ENCODE data around the gene MYO1D. TPM values are rescaled to one million over a fixed set of nuclear protein-coding genes. Genes with fewer than 3 reads are reported as not detected.

Gene MYO1D
- total RNA-seq, 2 experiments from 2014 or later = 2.2 to 2.3 TPM

DNA sequence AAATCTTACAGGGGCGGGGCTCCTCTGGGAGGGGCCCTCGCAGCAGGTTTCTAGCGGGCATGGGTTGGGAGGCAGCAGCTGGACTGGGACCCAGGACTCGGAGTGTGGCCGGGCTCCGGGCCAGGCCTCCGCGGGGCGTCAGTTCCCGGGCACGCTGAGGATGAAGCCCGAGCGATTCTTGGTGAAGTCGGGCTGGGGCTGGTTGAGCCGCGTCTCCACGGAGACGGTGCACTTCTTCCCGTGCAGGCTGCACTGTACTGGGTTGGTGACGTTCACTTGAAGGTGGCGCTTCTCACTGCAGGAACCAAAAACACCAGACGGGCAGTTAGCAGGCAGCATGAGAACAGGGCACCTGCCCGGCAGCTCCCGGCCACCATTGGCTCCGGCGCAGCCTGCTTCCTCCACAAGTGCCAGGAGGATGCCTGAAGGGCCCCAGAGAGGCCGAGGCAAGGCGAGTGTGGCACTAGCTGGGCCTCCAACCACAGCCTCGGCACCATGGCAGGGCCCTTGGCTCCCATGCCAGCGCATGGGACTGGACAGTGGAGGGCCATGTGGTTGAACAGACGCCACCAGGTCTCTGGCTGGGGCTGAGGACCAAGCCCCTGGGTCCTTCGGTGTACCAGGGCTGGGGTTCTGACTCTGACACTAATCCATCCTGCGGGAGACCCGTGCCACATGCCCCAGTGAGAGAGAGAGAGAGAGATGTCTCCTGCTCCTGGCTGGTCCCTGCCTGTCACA lies 382.1 kb downstream of the MYO1D start:
- Mint-ChIP-seq H3K4me3 (no peak overlapping the region), H3K36me3 (ENCODE audit: low read depth) (peaks cover 5% of the 10 kb centered on the region), H3K27ac (no peak overlapping the region), H3K9me3 (ENCODE audit: insufficient read depth) (no peaks in the 10 kb centered on the region), H3K4me1 (ENCODE audit: low read depth) (peaks cover 49% of the 10 kb centered on the region), H3K27me3 (ENCODE audit: low read depth) (no peaks in the 10 kb centered on the region)
- DNase-seq (no peak), ATAC-seq (no peak)
- ChIA-PET POLR2A (interaction anchor here (0.6 to 1.1 kb wide), 2 partner anchors 8 to 20 kb away, joined by 3 to 4 read pairs; no protein-coding TSS in a partner anchor), CTCF (interaction anchor here (1.0 to 2.1 kb wide), 3 partner anchors 29 to 114 kb away, joined by 4 to 8 read pairs (median 6); no protein-coding TSS in a partner anchor)

DNA sequence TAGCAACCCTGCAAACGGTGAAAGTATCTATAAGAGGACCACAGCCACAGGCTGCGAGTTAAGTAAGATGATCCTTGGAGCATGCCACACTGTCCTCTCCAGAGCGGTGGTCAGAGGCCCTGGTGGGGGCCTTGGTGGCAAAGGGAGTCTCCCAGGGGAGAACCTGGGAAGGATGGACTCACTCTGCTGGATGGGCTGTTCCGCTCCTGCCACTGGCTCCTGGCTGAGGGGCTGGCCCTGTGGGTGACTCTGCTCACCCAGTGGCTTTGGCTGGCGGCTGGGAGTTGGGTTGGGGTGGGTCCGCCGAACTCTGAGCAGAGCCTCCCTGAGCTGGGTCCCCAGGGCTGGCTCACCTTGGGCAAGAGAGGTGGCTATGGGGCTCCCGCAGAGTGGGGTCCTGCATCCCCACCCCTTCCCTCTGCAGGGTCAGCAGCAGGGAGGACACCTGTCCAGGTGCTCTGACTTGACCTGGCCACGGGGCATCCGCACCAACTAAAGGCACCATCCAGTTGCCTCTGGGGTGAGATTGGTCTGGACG lies 382.9 kb downstream of the MYO1D start:
- CTCF ChIA-PET = interaction anchor here (1.0 kb wide), 1 partner anchor 32 kb away, joined by 3 read pairs; no protein-coding TSS in a partner anchor
- ATAC-seq = no peak

DNA sequence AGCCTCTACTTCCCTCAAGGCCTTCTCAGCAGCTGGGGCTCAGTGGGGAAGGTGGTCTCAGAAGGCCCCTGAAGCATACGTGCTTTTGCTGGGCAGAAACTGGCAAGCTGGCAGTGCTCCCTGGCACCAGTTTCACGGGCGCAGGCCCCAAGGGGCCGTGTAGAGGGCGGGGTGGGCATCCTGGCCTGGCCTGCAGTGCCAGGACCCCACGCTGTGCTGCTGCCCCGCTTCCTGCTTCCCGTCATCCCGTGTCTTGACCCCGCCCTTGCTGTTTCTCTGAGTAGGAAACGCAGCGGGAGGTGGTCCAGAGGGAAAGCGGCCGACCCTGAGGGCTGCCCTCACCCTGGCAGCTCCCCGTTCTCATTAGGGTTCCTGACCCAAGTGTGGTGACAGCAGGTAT lies 383.4 kb downstream of the MYO1D start:
- H3K27me3 Mint-ChIP-seq (ENCODE audit: low read depth) = no peaks in the 10 kb centered on the region
- H3K36me3 Mint-ChIP-seq (ENCODE audit: low read depth) = peaks cover 17% of the 10 kb centered on the region
- ChIA-PET CTCF (interaction anchor here (1.0 kb wide), 1 partner anchor 32 kb away, joined by 3 read pairs; no protein-coding TSS in a partner anchor), POLR2A (no interaction called here)
- H3K4me3 Mint-ChIP-seq = no peak overlapping the region
- DNase-seq (no peak), ATAC-seq (no peak)
- H3K4me1 Mint-ChIP-seq (ENCODE audit: low read depth) = peaks cover 61% of the 10 kb centered on the region
- H3K27ac Mint-ChIP-seq = no peak overlapping the region
- no peaks in the 10 kb centered on the region for H3K9me3 Mint-ChIP-seq (ENCODE audit: insufficient read depth)

More for the DNA sequence above, 382.9 kb downstream of the MYO1D start:
- POLR2A ChIA-PET = no interaction called here
- Mint-ChIP-seq H3K27me3 (ENCODE audit: low read depth) (no peaks in the 10 kb centered on the region), H3K27ac (no peak overlapping the region), H3K9me3 (ENCODE audit: insufficient read depth) (no peaks in the 10 kb centered on the region), H3K4me1 (ENCODE audit: low read depth) (peaks cover 56% of the 10 kb centered on the region), H3K36me3 (ENCODE audit: low read depth) (peaks cover 13% of the 10 kb centered on the region), H3K4me3 (no peak overlapping the region)
- no peak for DNase-seq

DNA sequence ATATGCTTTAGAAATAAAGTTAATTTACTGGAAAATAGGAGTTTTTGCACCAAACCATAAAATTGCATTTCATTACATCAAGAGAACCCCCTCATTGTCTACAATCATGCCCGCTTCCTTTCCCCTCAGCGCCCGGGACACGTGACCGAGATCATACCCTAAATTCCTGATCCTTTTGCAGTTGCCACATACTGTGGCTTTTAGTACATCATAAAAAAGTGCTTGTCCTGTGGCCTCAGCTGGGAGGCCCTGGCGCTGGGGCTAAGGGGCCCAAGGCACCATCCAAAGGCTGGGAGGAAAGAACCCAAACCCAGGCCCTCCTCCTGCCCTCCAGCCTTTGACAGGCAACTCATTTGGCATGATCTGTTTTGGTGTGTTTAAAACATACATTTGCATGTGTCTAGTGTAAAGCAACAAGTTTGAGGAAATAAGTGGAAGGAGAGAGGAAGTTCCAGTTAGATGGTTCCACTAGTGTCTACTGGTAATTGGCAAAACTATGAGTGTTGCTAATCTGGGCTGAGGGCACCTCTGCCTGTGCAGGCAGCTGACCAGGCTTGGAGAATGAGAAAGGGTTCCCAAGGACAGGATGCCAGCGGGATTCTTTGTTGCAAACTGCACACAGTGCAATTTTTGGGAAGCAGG lies 384.2 kb downstream of the MYO1D start:
- peaks cover 24% of the 10 kb centered on the region for H3K36me3 Mint-ChIP-seq (ENCODE audit: low read depth)
- H3K27me3 Mint-ChIP-seq (ENCODE audit: low read depth) = no peaks in the 10 kb centered on the region
- H3K4me1 Mint-ChIP-seq (ENCODE audit: low read depth) = peaks cover 69% of the 10 kb centered on the region
- POLR2A ChIA-PET = no interaction called here
- no peaks in the 10 kb centered on the region for H3K9me3 Mint-ChIP-seq (ENCODE audit: insufficient read depth)
- DNase-seq (no peak), ATAC-seq (no peak)
- H3K4me3 Mint-ChIP-seq = no peak overlapping the region
- CTCF ChIA-PET = interaction anchor here (0.7 to 2.5 kb wide), 6 partner anchors 8 to 49 kb away, joined by 3 to 24 read pairs (median 4); partner anchors contain the start of gene PSMD11
- H3K27ac Mint-ChIP-seq = peak overlapping the region; percentile 48

DNA sequence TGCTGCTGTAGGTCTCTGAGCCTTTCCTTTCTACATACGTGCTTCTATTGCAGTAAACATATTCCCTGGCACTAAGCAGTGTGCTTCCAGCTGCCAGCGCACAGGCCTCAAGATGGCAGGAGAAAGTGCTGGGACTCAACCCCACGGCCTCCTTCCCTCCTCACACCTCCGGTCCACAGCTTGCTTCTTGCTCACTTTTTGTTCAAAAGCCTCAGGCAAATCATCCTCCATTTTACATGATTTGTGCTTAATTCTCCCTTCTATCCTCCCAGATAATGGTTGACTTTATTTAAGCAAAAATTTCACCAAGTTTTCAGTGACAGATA lies 384.7 kb downstream of the MYO1D start:
- DNase-seq = no peak
- no peaks in the 10 kb centered on the region for H3K27me3 Mint-ChIP-seq (ENCODE audit: low read depth)
- H3K27ac Mint-ChIP-seq = peak overlapping the region; percentile 86
- ChIA-PET POLR2A (interaction anchor here (0.8 to 1.9 kb wide), 2 partner anchors 11 to 27 kb away, joined by 4 read pairs; no protein-coding TSS in a partner anchor), CTCF (interaction anchor here (0.7 to 2.5 kb wide), 8 partner anchors 8 to 48 kb away, joined by 3 to 24 read pairs (median 6); partner anchors contain the start of gene PSMD11)
- no peak overlapping the region for H3K4me3 Mint-ChIP-seq
- H3K36me3 Mint-ChIP-seq (ENCODE audit: low read depth) = peaks cover 27% of the 10 kb centered on the region
- H3K4me1 Mint-ChIP-seq (ENCODE audit: low read depth) = peaks cover 72% of the 10 kb centered on the region
- ATAC-seq = peak; percentile 7
- H3K9me3 Mint-ChIP-seq (ENCODE audit: insufficient read depth) = no peaks in the 10 kb centered on the region

DNA sequence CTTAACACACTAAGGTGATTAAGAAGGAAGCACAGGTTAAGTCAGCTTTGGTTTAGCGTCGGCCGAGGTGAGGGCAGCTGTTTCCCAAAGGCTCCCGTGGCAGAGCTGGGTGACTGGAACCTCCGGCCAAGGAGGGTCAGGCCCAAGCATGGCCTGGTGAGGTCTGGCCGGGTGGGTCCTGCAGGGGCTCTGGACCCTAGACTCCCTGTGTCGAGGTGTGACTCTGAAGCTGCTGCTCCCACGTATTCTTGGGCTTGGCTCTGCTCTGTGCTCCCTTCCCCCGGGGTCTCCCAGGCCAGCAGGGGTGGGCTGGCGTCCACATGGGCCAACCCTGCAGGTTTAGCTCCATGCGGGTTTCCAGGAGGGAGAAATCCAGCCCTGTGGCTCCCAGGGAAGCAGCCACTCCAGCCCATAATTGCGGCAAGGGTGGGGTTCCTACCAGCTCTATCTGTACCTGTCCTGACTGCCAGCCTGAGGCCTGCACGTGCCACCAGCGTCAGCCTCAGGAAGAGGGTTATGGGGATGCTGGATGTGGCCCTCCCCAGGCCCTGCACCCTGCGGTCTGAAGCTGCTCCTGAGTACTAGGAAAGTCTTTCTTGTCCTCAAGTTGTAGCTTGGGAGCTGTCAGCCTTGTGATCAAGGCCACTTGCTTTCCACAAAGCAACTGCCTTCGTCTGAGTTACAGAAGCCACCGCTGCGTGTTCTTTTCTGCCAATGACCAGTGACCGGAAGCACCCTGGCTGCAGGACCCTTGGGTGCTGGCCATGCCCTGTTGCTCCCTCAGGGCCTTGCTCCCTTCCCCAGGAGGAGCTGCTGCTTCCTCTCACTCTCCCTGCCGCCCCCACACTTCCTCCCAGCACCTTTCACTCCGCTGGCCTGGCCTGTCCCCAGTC lies 385.3 kb downstream of the MYO1D start:
- Mint-ChIP-seq H3K4me1 (ENCODE audit: low read depth) (peaks cover 72% of the 10 kb centered on the region), H3K27ac (peak overlapping the region; percentile 86), H3K9me3 (ENCODE audit: insufficient read depth) (no peaks in the 10 kb centered on the region), H3K36me3 (ENCODE audit: low read depth) (peaks cover 27% of the 10 kb centered on the region), H3K4me3 (no peak overlapping the region), H3K27me3 (ENCODE audit: low read depth) (no peaks in the 10 kb centered on the region)
- ATAC-seq (no peak), DNase-seq (no peak)
- ChIA-PET CTCF (interaction anchor here (0.7 to 2.5 kb wide), 12 partner anchors 8 to 590 kb away, joined by 3 to 24 read pairs (median 4); partner anchors contain the start of genes PSMD11 and UTP6), POLR2A (interaction anchor here (0.6 to 1.9 kb wide), 5 partner anchors 9 to 266 kb away, joined by 3 to 4 read pairs (median 3); partner anchors contain the start of gene PSMD11)

DNA sequence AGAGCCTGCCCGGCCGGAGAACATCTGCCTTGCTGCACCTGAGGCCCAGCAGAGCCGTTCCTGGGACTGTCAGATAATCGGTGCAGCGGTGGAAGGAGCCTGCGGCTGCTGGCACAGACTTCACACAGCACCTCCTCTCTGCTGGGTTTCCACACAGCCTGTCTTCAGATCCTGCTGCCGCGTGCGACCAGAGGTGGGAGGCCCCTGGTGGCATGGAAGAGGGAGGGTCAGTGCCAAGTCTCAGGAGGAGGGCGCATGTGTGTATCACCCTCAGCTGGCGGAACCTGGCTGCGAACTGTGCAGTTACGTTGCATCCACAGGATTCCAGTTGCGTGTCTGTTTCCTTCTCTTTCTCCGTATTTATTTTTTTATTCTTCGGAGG lies 386.8 kb downstream of the MYO1D start:
- Mint-ChIP-seq H3K4me1 (ENCODE audit: low read depth) (peaks cover 71% of the 10 kb centered on the region), H3K4me3 (peak overlapping the region; percentile 80), H3K36me3 (ENCODE audit: low read depth) (peaks cover 27% of the 10 kb centered on the region), H3K27me3 (ENCODE audit: low read depth) (no peaks in the 10 kb centered on the region), H3K27ac (no peak overlapping the region), H3K9me3 (ENCODE audit: insufficient read depth) (no peaks in the 10 kb centered on the region)
- ATAC-seq (no peak), DNase-seq (no peak)
- POLR2A ChIA-PET = interaction anchor here (0.6 to 1.4 kb wide), 2 partner anchors 13 to 45 kb away, joined by 3 to 4 read pairs; no protein-coding TSS in a partner anchor
- CTCF ChIA-PET = interaction anchor here (1.3 to 2.5 kb wide), 2 partner anchors 28 to 169 kb away, joined by 4 to 24 read pairs; no protein-coding TSS in a partner anchor

DNA sequence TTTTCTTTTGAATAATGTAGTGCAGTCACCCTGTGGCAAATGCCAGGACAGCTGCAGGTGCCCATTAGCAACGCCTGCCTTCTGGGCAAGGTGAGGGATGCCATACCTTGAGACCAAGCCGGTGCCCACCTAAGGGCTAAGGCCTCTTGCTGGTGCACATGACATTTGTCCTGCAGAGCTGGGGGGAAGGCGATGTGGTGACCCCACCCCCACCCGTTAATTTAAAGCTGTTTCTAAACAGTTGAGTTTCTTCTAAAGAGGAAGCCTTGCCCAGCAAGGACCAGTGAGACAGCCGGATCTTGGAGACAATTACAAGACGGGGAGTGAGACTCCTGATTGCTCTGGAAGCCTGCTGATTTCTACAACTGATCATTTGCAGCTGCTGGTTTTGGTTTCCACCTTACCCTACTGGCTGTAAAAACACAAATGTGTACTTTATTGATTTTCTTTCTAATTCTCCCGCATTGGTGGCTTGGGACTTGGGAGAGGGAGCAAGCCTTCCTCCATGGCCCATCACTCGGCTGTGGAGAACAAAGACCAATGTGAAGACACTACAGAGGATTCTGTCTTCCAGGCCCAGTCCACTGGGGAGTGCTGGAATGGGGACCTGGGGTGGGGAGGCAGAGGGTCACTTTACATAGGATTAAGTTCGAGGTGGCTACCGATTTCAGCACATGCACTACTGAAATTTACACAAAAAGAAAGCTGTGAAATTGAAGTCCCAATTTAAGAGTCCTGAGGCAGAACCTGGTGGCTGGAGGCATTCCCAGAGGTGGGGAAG lies 387.4 kb downstream of the MYO1D start:
- no peak for DNase-seq
- Mint-ChIP-seq H3K36me3 (ENCODE audit: low read depth) (peaks cover 27% of the 10 kb centered on the region), H3K4me3 (peak overlapping the region; percentile 80), H3K9me3 (ENCODE audit: insufficient read depth) (no peaks in the 10 kb centered on the region), H3K4me1 (ENCODE audit: low read depth) (peaks cover 66% of the 10 kb centered on the region), H3K27ac (peak overlapping the region; percentile 46), H3K27me3 (ENCODE audit: low read depth) (no peaks in the 10 kb centered on the region)
- ChIA-PET CTCF (interaction anchor here (0.9 to 2.9 kb wide), 4 partner anchors 27 to 170 kb away, joined by 3 to 18 read pairs (median 4); partner anchors contain the start of gene PSMD11), POLR2A (interaction anchor here (0.6 to 1.4 kb wide), 2 partner anchors 14 to 44 kb away, joined by 3 to 4 read pairs; no protein-coding TSS in a partner anchor)
- ATAC-seq = no peak

DNA sequence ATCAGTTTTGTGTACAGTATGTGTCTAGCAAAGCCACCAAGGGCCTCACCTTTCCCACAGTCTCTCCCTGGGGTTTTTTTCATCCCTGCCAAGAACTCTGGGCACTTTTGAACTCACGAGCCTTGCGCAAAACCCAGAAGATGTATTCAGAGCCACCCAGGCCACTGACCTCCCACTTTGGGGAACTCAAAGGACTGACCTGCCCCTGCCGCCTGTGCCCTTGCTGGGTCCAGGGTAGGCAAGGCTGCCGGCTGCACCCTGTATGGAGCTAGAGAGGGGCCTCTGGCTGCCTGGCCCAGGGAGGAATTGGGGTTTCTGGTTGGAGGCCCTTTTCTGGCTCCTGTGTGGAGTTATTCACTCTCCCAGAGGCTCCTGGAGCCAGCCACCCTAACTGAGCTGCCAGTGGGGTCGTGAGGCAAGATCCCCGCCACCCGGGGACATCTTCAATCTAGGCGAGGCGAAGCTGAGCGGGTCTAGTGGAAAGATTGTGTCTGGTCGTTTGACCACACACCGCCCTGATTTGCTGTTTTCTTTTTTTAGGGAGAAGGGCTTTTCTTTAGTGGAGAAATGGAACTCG lies 388.2 kb downstream of the MYO1D start:
- ChIA-PET POLR2A (interaction anchor here (0.6 to 1.4 kb wide), 2 partner anchors 14 to 100 kb away, joined by 3 to 4 read pairs; no protein-coding TSS in a partner anchor), CTCF (interaction anchor here (0.7 to 2.9 kb wide), 9 partner anchors 10 to 170 kb away, joined by 3 to 18 read pairs (median 4); partner anchors contain the start of gene PSMD11)
- Mint-ChIP-seq H3K27ac (peak overlapping the region; percentile 34), H3K27me3 (ENCODE audit: low read depth) (no peaks in the 10 kb centered on the region), H3K36me3 (ENCODE audit: low read depth) (peaks cover 27% of the 10 kb centered on the region), H3K9me3 (ENCODE audit: insufficient read depth) (no peaks in the 10 kb centered on the region), H3K4me3 (peak overlapping the region; percentile 80), H3K4me1 (ENCODE audit: low read depth) (peaks cover 60% of the 10 kb centered on the region)
- no peak for DNase-seq
- ATAC-seq = no peak

DNA sequence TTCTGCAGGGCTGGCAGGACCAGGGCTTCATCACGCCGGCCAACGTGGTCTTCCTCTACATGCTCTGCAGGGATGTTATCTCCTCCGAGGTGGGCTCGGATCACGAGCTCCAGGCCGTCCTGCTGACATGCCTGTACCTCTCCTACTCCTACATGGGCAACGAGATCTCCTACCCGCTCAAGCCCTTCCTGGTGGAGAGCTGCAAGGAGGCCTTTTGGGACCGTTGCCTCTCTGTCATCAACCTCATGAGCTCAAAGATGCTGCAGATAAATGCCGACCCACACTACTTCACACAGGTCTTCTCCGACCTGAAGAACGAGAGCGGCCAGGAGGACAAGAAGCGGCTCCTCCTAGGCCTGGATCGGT lies 388.8 kb downstream of the MYO1D start:
- Mint-ChIP-seq H3K36me3 (ENCODE audit: low read depth) (peaks cover 30% of the 10 kb centered on the region), H3K4me1 (ENCODE audit: low read depth) (peaks cover 58% of the 10 kb centered on the region), H3K9me3 (ENCODE audit: insufficient read depth) (no peaks in the 10 kb centered on the region), H3K27ac (peak overlapping the region; percentile 49), H3K4me3 (peak overlapping the region; percentile 80), H3K27me3 (ENCODE audit: low read depth) (no peaks in the 10 kb centered on the region)
- ATAC-seq (no peak), DNase-seq (no peak)
- ChIA-PET CTCF (interaction anchor here (0.7 to 9.1 kb wide), 11 partner anchors 10 to 389 kb away, joined by 3 to 87 read pairs (median 4); partner anchors contain the start of gene MYO1D), POLR2A (interaction anchor here (0.5 to 2.1 kb wide), 4 partner anchors 11 to 120 kb away, joined by 3 to 7 read pairs (median 4); no protein-coding TSS in a partner anchor)

Data from activated CD8-positive, alpha-beta T cell treated with anti-CD3 and anti-CD28 coated beads, Interleukin-2, amount 10 ng/mL, durations not matched to agents 7 days and 5 days (primary cell).